Rectal smooth muscle tissue (tissue), 1 donor: ENCODE results near the gene ABLIM1.

Source experiments
- H3K27ac ChIP-seq: one replicate; pipeline ENCODE4 v1.7.0; 2013; ENCODE audit warnings: low read depth, low read length, inconsistent platforms
- H3K27me3 ChIP-seq: one replicate; pipeline ENCODE4 v1.7.0; 2013; ENCODE audit warnings: low read length; ENCODE audit not compliant: control insufficient read depth, insufficient read depth
- H3K36me3 ChIP-seq: one replicate; pipeline ENCODE4 v1.7.0; 2013; ENCODE audit warnings: low read length; ENCODE audit not compliant: control insufficient read depth, insufficient read depth
- H3K4me1 ChIP-seq: one replicate; pipeline ENCODE4 v1.7.0; 2013; ENCODE audit warnings: low read length; ENCODE audit not compliant: control insufficient read depth, insufficient read depth
- H3K4me3 ChIP-seq: one replicate; pipeline ENCODE4 v1.7.0; 2013; ENCODE audit warnings: low read length
- H3K9ac ChIP-seq: one replicate; pipeline ENCODE4 v1.7.0; 2013; ENCODE audit warnings: low read length

Gene ABLIM1

GRCh38 chr10:114624951-114625780 lies 32.9 kb downstream of the ABLIM1 start:
- no peaks in the 10 kb centered on the region for H3K36me3 ChIP-seq
- no peaks in the 10 kb centered on the region for H3K4me1 ChIP-seq
- no peak overlapping the region for H3K9ac ChIP-seq
- H3K27me3 ChIP-seq, result no peaks in the 10 kb centered on the region
- no peak overlapping the region for H3K27ac ChIP-seq
- H3K4me3 ChIP-seq, result no peak overlapping the region

DNA sequence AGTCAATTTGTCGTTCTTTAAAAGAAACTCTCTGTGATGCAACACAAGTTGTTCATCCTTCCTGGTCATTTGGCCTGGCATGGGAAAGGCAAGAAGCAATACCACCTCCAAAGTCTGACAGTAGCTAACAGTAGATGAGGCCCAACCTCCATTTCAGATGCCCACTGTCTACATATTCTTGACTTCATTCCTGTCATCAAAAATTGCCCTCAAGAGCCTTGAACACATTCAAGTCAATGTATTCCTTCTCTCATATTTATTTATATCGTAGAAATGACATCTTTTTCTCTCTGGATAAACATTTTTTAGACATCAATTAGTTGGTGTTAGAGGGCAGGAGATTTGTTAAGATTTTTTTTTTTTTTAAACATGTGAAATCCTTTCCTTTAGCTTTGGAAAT lies 33.7 kb downstream of the ABLIM1 start:
- Histone ChIP-seq H3K4me1 (no peaks in the 10 kb centered on the region), H3K36me3 (no peaks in the 10 kb centered on the region), H3K27ac (no peak overlapping the region), H3K27me3 (no peaks in the 10 kb centered on the region), H3K4me3 (no peak overlapping the region), H3K9ac (no peak overlapping the region)

DNA sequence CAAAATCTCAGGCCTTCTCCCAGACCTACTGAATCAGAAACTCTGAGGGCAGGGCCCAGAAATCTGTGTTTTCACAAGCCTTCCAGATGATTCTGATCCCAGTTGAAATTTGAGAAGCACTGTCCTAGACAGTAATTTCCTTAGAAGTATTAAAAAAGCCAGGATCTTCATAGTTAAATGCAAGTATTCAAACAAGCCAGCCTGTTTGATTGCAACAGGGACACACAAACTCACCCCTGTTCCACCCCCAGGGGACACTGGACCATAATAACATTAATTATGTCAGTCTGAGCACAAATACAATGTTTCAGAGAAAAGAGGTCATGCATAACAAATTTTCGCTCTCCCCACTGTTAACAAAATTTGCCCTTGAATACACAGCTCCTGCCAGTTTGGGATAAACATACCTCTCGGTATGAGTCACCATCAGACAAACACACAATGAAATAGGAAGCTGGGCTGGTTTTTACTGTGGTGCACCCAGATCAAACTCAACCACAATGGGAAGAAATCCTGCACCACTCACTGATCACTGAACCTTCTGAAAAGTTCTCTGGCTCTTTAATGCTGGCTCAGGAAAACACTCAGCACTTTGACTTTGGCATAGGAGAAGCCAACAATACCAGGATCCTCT lies 34.3 kb downstream of the ABLIM1 start:
- no peak overlapping the region for H3K9ac ChIP-seq
- no peaks in the 10 kb centered on the region for H3K36me3 ChIP-seq
- H3K27me3 ChIP-seq, result no peaks in the 10 kb centered on the region
- H3K4me3 ChIP-seq, result no peak overlapping the region
- H3K27ac ChIP-seq, result no peak overlapping the region
- H3K4me1 ChIP-seq, result no peaks in the 10 kb centered on the region

GRCh38 chr10:114623155-114623554 lies 34.9 kb downstream of the ABLIM1 start:
- Histone ChIP-seq H3K9ac (no peak overlapping the region), H3K4me3 (no peak overlapping the region), H3K36me3 (no peaks in the 10 kb centered on the region), H3K4me1 (no peaks in the 10 kb centered on the region), H3K27me3 (no peaks in the 10 kb centered on the region), H3K27ac (no peak overlapping the region)

- Histone ChIP-seq H3K27ac (no peak overlapping the region), H3K4me3 (no peak overlapping the region), H3K36me3 (no peaks in the 10 kb centered on the region), H3K4me1 (no peaks in the 10 kb centered on the region), H3K27me3 (no peaks in the 10 kb centered on the region), H3K9ac (no peak overlapping the region)
These were observed 39.4 kb downstream of the ABLIM1 start for GRCh38 chr10:114618722-114619121.

GRCh38 chr10:114616516-114616915 lies 41.6 kb downstream of the ABLIM1 start:
- no peak overlapping the region for H3K27ac ChIP-seq
- H3K4me3 ChIP-seq, result no peak overlapping the region
- H3K4me1 ChIP-seq, result no peaks in the 10 kb centered on the region
- H3K36me3 ChIP-seq, result no peaks in the 10 kb centered on the region
- H3K27me3 ChIP-seq, result no peaks in the 10 kb centered on the region
- no peak overlapping the region for H3K9ac ChIP-seq

DNA sequence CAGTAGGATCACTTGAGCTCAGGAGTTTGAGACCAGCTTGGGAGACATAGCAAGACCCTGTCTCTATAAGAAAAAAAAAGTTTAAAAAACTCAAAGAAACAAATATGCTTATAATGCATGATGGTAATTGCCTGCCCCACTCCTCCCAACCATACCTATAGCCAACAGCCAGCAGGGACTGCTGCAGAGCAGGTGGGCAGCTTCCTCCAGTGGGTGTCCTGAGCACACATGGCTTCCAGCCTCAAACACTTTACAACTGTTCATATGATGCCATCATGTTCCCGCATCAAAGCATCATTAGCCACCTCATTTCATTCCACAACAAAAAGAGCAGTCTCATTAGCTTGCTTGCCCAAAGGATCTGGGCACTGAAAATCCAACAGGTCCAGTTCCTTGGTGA lies 42.0 kb downstream of the ABLIM1 start:
- no peaks in the 10 kb centered on the region for H3K4me1 ChIP-seq
- H3K36me3 ChIP-seq, result no peaks in the 10 kb centered on the region
- H3K4me3 ChIP-seq, result no peak overlapping the region
- H3K27ac ChIP-seq, result no peak overlapping the region
- no peaks in the 10 kb centered on the region for H3K27me3 ChIP-seq
- no peak overlapping the region for H3K9ac ChIP-seq

DNA sequence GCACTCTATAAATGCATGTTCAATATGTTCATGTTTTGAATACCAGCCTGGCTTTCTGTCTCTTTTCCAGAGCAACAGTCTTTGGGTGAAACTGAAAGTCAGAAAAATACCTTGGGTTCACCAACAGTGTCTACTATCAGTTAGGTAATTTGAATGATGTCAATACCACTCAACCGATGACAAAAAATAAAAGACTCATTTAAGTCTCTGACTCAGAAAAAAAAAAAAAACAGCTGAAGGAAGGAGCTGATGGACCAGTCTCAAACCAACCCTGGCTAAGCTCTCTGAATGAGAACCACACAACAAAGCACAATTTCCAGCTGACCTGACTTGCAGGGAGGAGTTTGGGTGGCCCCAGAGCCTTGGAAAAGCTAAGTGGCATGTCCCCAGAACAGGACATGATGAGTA lies 42.5 kb downstream of the ABLIM1 start:
- Histone ChIP-seq H3K4me1 (no peaks in the 10 kb centered on the region), H3K27me3 (no peaks in the 10 kb centered on the region), H3K27ac (no peak overlapping the region), H3K9ac (no peak overlapping the region), H3K36me3 (no peaks in the 10 kb centered on the region), H3K4me3 (no peak overlapping the region)

DNA sequence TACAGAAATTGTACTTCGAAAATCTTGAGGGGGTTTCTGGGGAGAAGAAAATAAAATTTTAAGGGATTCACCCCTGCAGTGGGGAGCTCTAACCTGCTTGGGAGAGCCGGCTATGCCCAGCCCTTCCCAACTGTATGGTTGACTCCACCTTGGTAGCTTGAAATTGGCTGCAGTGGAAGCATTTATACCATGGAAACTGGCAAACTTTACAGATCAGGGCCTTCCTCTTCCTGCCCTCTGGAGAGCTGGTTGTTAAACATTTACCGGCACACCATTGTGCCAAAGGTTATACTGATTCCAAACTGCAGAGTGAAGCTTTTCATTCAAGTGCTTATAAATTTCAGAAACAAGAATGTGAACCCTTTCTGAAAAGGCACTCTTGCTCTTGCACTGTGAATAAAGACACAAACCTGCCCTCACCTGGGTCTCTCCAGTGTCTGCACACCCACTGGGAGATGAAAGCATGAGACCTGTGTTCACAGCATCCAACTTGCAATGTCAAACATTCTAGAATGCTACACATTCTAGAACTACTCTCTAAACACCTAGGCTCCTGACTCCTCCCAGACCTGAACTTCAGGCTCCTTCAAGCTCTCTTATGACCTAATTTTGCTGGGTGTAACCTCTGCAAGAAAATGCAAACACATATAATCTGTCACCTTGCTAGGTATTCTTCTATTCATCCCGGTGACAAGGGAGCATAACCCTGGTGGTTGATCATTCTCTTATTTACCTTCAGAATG lies 44.7 kb downstream of the ABLIM1 start:
- Histone ChIP-seq H3K27ac (no peak overlapping the region), H3K27me3 (no peaks in the 10 kb centered on the region), H3K36me3 (no peaks in the 10 kb centered on the region), H3K4me1 (no peaks in the 10 kb centered on the region), H3K9ac (no peak overlapping the region), H3K4me3 (no peak overlapping the region)

GRCh38 chr10:114611617-114612016 lies 46.5 kb downstream of the ABLIM1 start:
- H3K36me3 ChIP-seq, result no peaks in the 10 kb centered on the region
- H3K9ac ChIP-seq, result no peak overlapping the region
- no peaks in the 10 kb centered on the region for H3K27me3 ChIP-seq
- no peak overlapping the region for H3K27ac ChIP-seq
- no peak overlapping the region for H3K4me3 ChIP-seq
- H3K4me1 ChIP-seq, result no peaks in the 10 kb centered on the region

DNA sequence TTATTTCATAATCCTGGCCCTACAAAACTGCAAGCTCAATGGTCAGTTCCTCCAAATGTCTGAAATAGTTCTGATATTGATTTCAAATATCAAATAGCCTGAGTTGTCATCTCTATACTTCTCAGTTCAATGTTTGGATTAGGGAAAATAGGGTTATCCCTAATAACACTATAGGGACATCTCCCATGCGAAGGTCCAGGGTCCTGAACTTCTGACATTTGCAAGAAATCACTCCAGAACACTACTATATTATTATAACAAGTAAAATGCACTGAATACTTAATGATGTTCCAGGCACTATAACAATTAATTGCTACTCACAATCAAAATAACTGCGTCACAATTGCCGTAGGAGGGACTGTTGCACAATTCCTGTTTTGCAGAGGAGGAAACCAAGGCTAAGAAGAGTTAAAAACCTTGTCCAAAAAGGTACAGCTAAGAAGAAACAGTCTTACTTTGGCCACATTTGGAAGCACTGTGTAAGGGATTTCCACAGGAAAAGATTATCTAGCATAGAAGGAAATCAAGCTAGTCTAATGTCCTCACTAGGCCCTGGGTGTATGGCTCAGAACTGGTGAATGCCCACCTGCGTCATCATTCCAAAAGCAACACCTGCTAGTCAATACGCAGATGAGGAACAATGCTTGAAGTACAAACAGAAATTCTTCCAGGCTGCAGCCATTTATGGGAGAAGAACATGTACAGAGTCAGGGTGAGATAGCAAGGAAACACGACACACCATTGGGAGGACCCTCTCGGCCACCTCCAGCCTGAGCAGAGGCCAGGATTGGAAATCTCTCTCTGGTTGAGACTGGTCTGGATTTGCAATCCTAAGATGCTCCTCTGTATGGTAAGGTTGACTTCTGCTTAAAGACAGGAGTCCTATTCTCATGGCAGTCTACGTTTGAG lies 48.3 kb downstream of the ABLIM1 start:
- Histone ChIP-seq H3K36me3 (no peaks in the 10 kb centered on the region), H3K9ac (no peak overlapping the region), H3K4me3 (no peak overlapping the region), H3K27ac (no peak overlapping the region), H3K4me1 (no peaks in the 10 kb centered on the region), H3K27me3 (no peaks in the 10 kb centered on the region)
